IMR-90 (cell line): ENCODE measurements around the gene FAF2. TPM values are rescaled to one million over a fixed set of nuclear protein-coding genes. Genes with fewer than 3 reads are reported as not detected.

ENCODE experiments used
- ATAC-seq: fragments of 200-7000 bp; cut with Tn5 transposase; 2 replicates; pipeline ENCODE4 v1.9.1; 2020; ENCODE audit warnings: low read depth, mild to moderate bottlenecking, moderate library complexity
- BruUV-seq: library from RNA; stranded (reverse); fragments of 400-500 nt; replicated peaks from 2 replicates; lab custom pipeline; 2021; lab: Mats Ljungman, UMichigan
- CTCF ChIA-PET: fragments of 300-600 bp; formaldehyde crosslinking; extraction: SDS; loops from one replicate; lab custom pipeline; 2021; ENCODE audit warnings: antibody characterized with exemption; lab: Yijun Ruan, JAX
- POLR2A ChIA-PET: fragments of 300-600 bp; sonication (Branson Sonifier 250); formaldehyde crosslinking; loops from one replicate; lab custom pipeline; 2022; ENCODE audit warnings: antibody characterized with exemption; ENCODE audit not compliant: unreplicated experiment; lab: Charles Lee
- DNase-seq: peaks from one replicate; pipeline ENCODE4 v3.0.0; 2013
- H2AFZ ChIP-seq: replicated peaks from 2 replicates; pipeline ENCODE3; 2013; ENCODE audit warnings: low read length, mild to moderate bottlenecking; ENCODE audit not compliant: poor library complexity
- H2AK5ac ChIP-seq: 2 replicates; pipeline ENCODE4 v1.6.1; 2013; ENCODE audit warnings: low read depth, low read length, inconsistent platforms
- H2AK9ac ChIP-seq: replicated peaks from 2 replicates; pipeline ENCODE3; 2013; ENCODE audit warnings: mild to moderate bottlenecking, low read depth, low read length, moderate library complexity; ENCODE audit not compliant: poor library complexity
- H2BK120ac ChIP-seq: 2 replicates; pipeline ENCODE4 v1.6.1; 2013; ENCODE audit warnings: low read depth, low read length, inconsistent platforms
- H2BK15ac ChIP-seq: 3 replicates; pipeline ENCODE4 v1.6.1; 2013; ENCODE audit warnings: low read depth, low read length, inconsistent platforms
- H2BK20ac ChIP-seq: 2 replicates; pipeline ENCODE4 v1.6.1; 2013; ENCODE audit warnings: low read depth, mild to moderate bottlenecking, inconsistent platforms, low read length, moderate library complexity
- H2BK5ac ChIP-seq: 2 replicates; pipeline ENCODE4 v1.6.1; 2013; ENCODE audit warnings: mild to moderate bottlenecking, low read depth, low read length, inconsistent platforms; ENCODE audit not compliant: poor library complexity, severe bottlenecking
- H3K14ac ChIP-seq: replicated peaks from 2 replicates; pipeline ENCODE4 v1.6.1; 2013; ENCODE audit warnings: low read depth, low read length, inconsistent platforms
- H3K18ac ChIP-seq: 2 replicates; pipeline ENCODE4 v1.6.1; 2013; ENCODE audit warnings: low read depth, low read length, control low read depth
- H3K23ac ChIP-seq: 2 replicates; pipeline ENCODE4 v1.6.1; 2013; ENCODE audit warnings: low read depth, low read length, inconsistent platforms
- H3K27ac ChIP-seq: 2 replicates; pipeline ENCODE4 v1.5.1; 2013; ENCODE audit warnings: mild to moderate bottlenecking, control low read depth, low read length; ENCODE audit not compliant: insufficient read depth
- H3K27me3 ChIP-seq: 2 replicates; pipeline ENCODE4 v1.6.1; 2013; ENCODE audit warnings: low read length; ENCODE audit not compliant: control insufficient read depth, insufficient read depth
- H3K36me3 ChIP-seq: 2 replicates; pipeline ENCODE4 v1.6.1; 2013; ENCODE audit warnings: low read length, mixed read lengths; ENCODE audit not compliant: control insufficient read depth, insufficient read depth
- H3K4ac ChIP-seq: 2 replicates; pipeline ENCODE4 v1.6.1; 2013; ENCODE audit warnings: low read depth, low read length, inconsistent platforms
- H3K4me1 ChIP-seq: 2 replicates; pipeline ENCODE4 v1.6.1; 2013; ENCODE audit warnings: low read length, mixed read lengths; ENCODE audit not compliant: control insufficient read depth, insufficient read depth
- H3K4me2 ChIP-seq: 2 replicates; pipeline ENCODE4 v1.6.1; 2013; ENCODE audit warnings: low read depth, mild to moderate bottlenecking, control low read depth, low read length, moderate library complexity
- H3K4me3 ChIP-seq: 2 replicates; pipeline ENCODE4 v1.5.1; 2013; ENCODE audit warnings: low read depth, mild to moderate bottlenecking, control low read depth, low read length, moderate library complexity; ENCODE audit not compliant: insufficient read depth
- H3K56ac ChIP-seq: 2 replicates; pipeline ENCODE4 v1.6.1; 2013; ENCODE audit warnings: low read length, inconsistent platforms; ENCODE audit not compliant: insufficient read depth; ENCODE audit errors: extremely low read depth
- H3K79me1 ChIP-seq, 2 experiments: 2 replicates each; pipeline ENCODE4 v1.6.1; 2013; ENCODE audit warnings: low read length in 2 of 2, inconsistent platforms in 1 of 2, low read depth in 1 of 2
- H3K9ac ChIP-seq: 2 replicates; pipeline ENCODE4 v1.6.1; 2013; ENCODE audit warnings: low read depth, low read length, control low read depth
- H3K9me1 ChIP-seq: 2 replicates; pipeline ENCODE4 v1.6.1; 2013; ENCODE audit warnings: low read length, inconsistent platforms; ENCODE audit not compliant: insufficient read depth
- H3K9me3 ChIP-seq: 2 replicates; pipeline ENCODE4 v1.6.1; 2013; ENCODE audit warnings: low read length; ENCODE audit not compliant: control insufficient read depth, insufficient read depth
- H4K20me1 ChIP-seq: 2 replicates; pipeline ENCODE4 v1.6.1; 2013; ENCODE audit warnings: low read length, inconsistent platforms; ENCODE audit not compliant: insufficient read depth
- H4K5ac ChIP-seq: 2 replicates; pipeline ENCODE4 v1.6.1; 2013; ENCODE audit warnings: mild to moderate bottlenecking, low read depth, low read length, control low read depth
- H4K8ac ChIP-seq, 2 experiments: 2 replicates each; pipeline ENCODE4 v1.6.1; 2013; ENCODE audit warnings: low read depth in 2 of 2, low read length in 2 of 2, control low read depth in 1 of 2, inconsistent platforms in 1 of 2
- H4K91ac ChIP-seq: 2 replicates; pipeline ENCODE4 v1.6.1; 2013; ENCODE audit warnings: low read depth, low read length, inconsistent platforms; ENCODE audit not compliant: insufficient read depth
- BHLHE40 ChIP-seq: fragments of 150-350 bp; IDR thresholded peaks from 2 replicates; pipeline ENCODE4 v1.6.1; 2016; ENCODE audit warnings: mild to moderate bottlenecking, low read depth, low read length
- CEBPB ChIP-seq: IDR thresholded peaks from 2 replicates; pipeline ENCODE4 v1.6.1; 2012; ENCODE audit warnings: low read depth, low read length, improper control_type of control experiment
- CHD1 ChIP-seq: IDR thresholded peaks from 2 replicates; pipeline ENCODE4 v1.6.1; 2012; ENCODE audit warnings: low read depth, low read length, improper control_type of control experiment
- FOS ChIP-seq: fragments of 150-350 bp; IDR thresholded peaks from 2 replicates; pipeline ENCODE4 v1.6.1; 2016; ENCODE audit warnings: low read depth, low read length
- MAFK ChIP-seq: IDR thresholded peaks from 2 replicates; pipeline ENCODE4 v1.6.1; 2012; ENCODE audit warnings: low read depth, low read length, improper control_type of control experiment
- MAZ ChIP-seq: IDR thresholded peaks from 2 replicates; pipeline ENCODE4 v1.6.1; 2012; ENCODE audit warnings: low read depth, mild to moderate bottlenecking, low read length, improper control_type of control experiment, moderate library complexity, borderline replicate concordance
- MXI1 ChIP-seq: IDR thresholded peaks from 2 replicates; pipeline ENCODE4 v1.6.1; 2012; ENCODE audit warnings: low read depth, mild to moderate bottlenecking, low read length, moderate library complexity, borderline replicate concordance
- NFE2L2 ChIP-seq: fragments of 150-350 bp; IDR thresholded peaks from 2 replicates; pipeline ENCODE4 v1.6.1; 2016; ENCODE audit warnings: low read depth, mild to moderate bottlenecking, low read length
- POLR2A ChIP-seq: IDR thresholded peaks from 2 replicates; pipeline ENCODE4 v1.6.1; 2012; ENCODE audit warnings: mild to moderate bottlenecking, low read depth, low read length
- RAD21 ChIP-seq: IDR thresholded peaks from 2 replicates; pipeline ENCODE4 v1.6.1; 2012; ENCODE audit warnings: low read length, improper control_type of control experiment
- RCOR1 ChIP-seq: IDR thresholded peaks from 2 replicates; pipeline ENCODE4 v1.6.1; 2012; ENCODE audit warnings: mild to moderate bottlenecking, low read length, improper control_type of control experiment; ENCODE audit not compliant: insufficient replicate concordance
- RFX5 ChIP-seq: IDR thresholded peaks from 2 replicates; pipeline ENCODE4 v1.8.0; 2012; ENCODE audit warnings: low read depth, mild to moderate bottlenecking, low read length, moderate library complexity
- SMC3 ChIP-seq: fragments of 150-350 bp; IDR thresholded peaks from 2 replicates; pipeline ENCODE4 v1.6.1; 2016; ENCODE audit warnings: low read depth, mild to moderate bottlenecking, antibody characterized with exemption, low read length, moderate library complexity
- WGBS, 2 experiments: methylation state at CpG; one replicate each; pipeline versions ENCODE4 v1.1.5 to v1.1.7; 2013; ENCODE audit warnings: missing lambda C conversion rate in 2 of 2; ENCODE audit not compliant: insufficient read length in 1 of 2; ENCODE audit errors: extremely low coverage in 2 of 2; 5-methylcytosine and 5-hydroxymethylcytosine counted together
- dilution Hi-C: fragments of 300-500 bp; cut with HindIII; formaldehyde crosslinking; loops from one replicate; pipeline ENCODE4 v1.14.3; 2018; ENCODE audit warnings: low sequenced_read_pairs; ENCODE audit not compliant: unreplicated experiment
- in situ Hi-C: fragments of 300-500 bp; cut with MboI; formaldehyde crosslinking; loops from 3 replicates; pipeline ENCODE4 v1.14.3; 2019; ENCODE audit warnings: low sequenced_read_pairs, inconsistent platforms, mixed read lengths
- intact Hi-C: fragments of 100-400 bp; cut with micrococcal nuclease; formaldehyde crosslinking; loops from 2 replicates; pipeline ENCODE4 v1.10.0; 2022
- polyA plus RNA-seq, 3 experiments: library from polyadenylated mRNA; depleted of rRNA; stranded (reverse); fragments of >200 nt; gene quantifications; 2 replicates each; pipeline ENCODE4 v1.2.3, GENCODE V29; 2012; ENCODE audit warnings: low replicate concordance in 1 of 3
- total RNA-seq: library from RNA; depleted of rRNA; stranded (reverse); fragments of >200 nt; gene quantifications from 2 replicates; pipeline ENCODE4 v1.2.3, GENCODE V29; 2012
- TF ChIP-seq, protein P1 (sequence below): fragments of 150-350 bp; IDR thresholded peaks from 2 replicates; pipeline ENCODE4 v1.6.1; 2017; ENCODE audit warnings: mild to moderate bottlenecking, antibody characterized with exemption, low read length, low read depth
- TF ChIP-seq, protein P2 (sequence below): fragments of 150-350 bp; IDR thresholded peaks from 2 replicates; pipeline ENCODE4 v1.6.1; 2016; ENCODE audit warnings: low read depth, mild to moderate bottlenecking, low read length, moderate library complexity, borderline replicate concordance
- TF ChIP-seq, protein P3 (sequence below): conservative IDR thresholded peaks from 2 replicates; pipeline ENCODE4 v1.5.1; 2012; ENCODE audit warnings: mild to moderate bottlenecking, low read depth, low read length, improper control_type of control experiment

The FAF2 gene
- total and polyA plus RNA-seq, 2 of the 4 experiments (the other 2 are of a cell fraction), result 32.9 to 47.0 TPM

DNA sequence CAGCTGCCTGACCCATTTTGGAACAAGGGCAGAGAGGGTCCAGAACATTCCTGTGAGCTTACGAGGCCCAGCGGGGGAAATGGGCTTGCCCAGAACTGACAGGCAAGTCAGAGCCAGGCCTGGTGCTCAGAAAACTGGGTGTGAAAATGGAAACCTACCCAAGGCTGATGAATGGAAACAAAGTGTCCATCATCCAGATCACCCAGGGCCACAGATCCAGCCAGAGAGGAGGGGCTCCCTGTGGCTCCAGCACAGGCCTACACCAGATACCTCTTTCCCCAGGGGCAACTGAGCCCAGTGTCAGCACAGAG lies 35.0 kb upstream of the FAF2 start:
- no TSS peak for BruUV-seq
- Histone ChIP-seq H3K4me3 (no peak overlapping the region), H2BK5ac (no peak overlapping the region), H4K8ac (no peak overlapping the region), H3K9me1 (peaks cover 16% of the 10 kb centered on the region), H3K18ac (no peak overlapping the region), H3K56ac (no peak overlapping the region), H3K79me1 (peaks cover 27 to 59% of the 10 kb centered on the region in 2 experiments), H3K27ac (no peak overlapping the region), H3K4me2 (no peak overlapping the region), H2BK20ac (no peak overlapping the region), H4K91ac (no peak overlapping the region), H3K14ac (no peak overlapping the region), H2BK120ac (no peak overlapping the region), H2AFZ (no peak overlapping the region), H3K4me1 (peaks cover 11% of the 10 kb centered on the region), H3K4ac (peak overlapping the region; percentile 39; the same call in 1 of the 2 replicates), H4K5ac (no peak overlapping the region), H3K36me3 (peaks cover 6% of the 10 kb centered on the region), H2AK5ac (no peak overlapping the region), H3K27me3 (no peaks in the 10 kb centered on the region), H3K9me3 (no peaks in the 10 kb centered on the region), H2AK9ac (peak overlapping the region; percentile 29), H2BK15ac (no peak overlapping the region), H3K9ac (peak overlapping the region; percentile 1; the same call in 1 of the 2 replicates), H4K20me1 (peaks cover 45% of the 10 kb centered on the region), H3K23ac (no peak overlapping the region)
- POLR2A ChIA-PET, result no interaction called here
- dilution Hi-C loops, result no loop called here
- TF ChIP-seq RAD21, result no peak
- TF ChIP-seq MAZ, result no peak
- no peak for TF ChIP-seq MAFK
- TF ChIP-seq SMC3, result no peak
- TF ChIP-seq, protein P1, sequence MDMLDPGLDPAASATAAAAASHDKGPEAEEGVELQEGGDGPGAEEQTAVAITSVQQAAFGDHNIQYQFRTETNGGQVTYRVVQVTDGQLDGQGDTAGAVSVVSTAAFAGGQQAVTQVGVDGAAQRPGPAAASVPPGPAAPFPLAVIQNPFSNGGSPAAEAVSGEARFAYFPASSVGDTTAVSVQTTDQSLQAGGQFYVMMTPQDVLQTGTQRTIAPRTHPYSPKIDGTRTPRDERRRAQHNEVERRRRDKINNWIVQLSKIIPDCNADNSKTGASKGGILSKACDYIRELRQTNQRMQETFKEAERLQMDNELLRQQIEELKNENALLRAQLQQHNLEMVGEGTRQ, result no peak
- no peak for TF ChIP-seq POLR2A
- TF ChIP-seq MXI1, result no peak
- TF ChIP-seq, protein P2, sequence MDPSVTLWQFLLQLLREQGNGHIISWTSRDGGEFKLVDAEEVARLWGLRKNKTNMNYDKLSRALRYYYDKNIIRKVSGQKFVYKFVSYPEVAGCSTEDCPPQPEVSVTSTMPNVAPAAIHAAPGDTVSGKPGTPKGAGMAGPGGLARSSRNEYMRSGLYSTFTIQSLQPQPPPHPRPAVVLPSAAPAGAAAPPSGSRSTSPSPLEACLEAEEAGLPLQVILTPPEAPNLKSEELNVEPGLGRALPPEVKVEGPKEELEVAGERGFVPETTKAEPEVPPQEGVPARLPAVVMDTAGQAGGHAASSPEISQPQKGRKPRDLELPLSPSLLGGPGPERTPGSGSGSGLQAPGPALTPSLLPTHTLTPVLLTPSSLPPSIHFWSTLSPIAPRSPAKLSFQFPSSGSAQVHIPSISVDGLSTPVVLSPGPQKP, result no peak
- TF ChIP-seq, protein P3, sequence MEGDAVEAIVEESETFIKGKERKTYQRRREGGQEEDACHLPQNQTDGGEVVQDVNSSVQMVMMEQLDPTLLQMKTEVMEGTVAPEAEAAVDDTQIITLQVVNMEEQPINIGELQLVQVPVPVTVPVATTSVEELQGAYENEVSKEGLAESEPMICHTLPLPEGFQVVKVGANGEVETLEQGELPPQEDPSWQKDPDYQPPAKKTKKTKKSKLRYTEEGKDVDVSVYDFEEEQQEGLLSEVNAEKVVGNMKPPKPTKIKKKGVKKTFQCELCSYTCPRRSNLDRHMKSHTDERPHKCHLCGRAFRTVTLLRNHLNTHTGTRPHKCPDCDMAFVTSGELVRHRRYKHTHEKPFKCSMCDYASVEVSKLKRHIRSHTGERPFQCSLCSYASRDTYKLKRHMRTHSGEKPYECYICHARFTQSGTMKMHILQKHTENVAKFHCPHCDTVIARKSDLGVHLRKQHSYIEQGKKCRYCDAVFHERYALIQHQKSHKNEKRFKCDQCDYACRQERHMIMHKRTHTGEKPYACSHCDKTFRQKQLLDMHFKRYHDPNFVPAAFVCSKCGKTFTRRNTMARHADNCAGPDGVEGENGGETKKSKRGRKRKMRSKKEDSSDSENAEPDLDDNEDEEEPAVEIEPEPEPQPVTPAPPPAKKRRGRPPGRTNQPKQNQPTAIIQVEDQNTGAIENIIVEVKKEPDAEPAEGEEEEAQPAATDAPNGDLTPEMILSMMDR, result no peak
- no peak for TF ChIP-seq BHLHE40
- TF ChIP-seq FOS, result no peak
- no peak for TF ChIP-seq CEBPB
- no peak for TF ChIP-seq NFE2L2
- no peak for TF ChIP-seq RCOR1
- TF ChIP-seq RFX5, result no peak
- no peak for TF ChIP-seq CHD1
- intact Hi-C loops, result loop anchor here (10.0 kb wide), 1 partner anchor 232 kb away; the partner anchor contains the start of gene TSPAN17
- ATAC-seq (no peak), DNase-seq (no peak)
- no CpG with 5 or more reads among the region's 2 CpGs for WGBS, 2 experiments
- in situ Hi-C loops, result no loop called here
- CTCF ChIA-PET, result no interaction called here
